GM19463 (cell line): ENCODE measurements around the gene INSRR.

Experiments used
- ATAC-seq: cut with Tn5 transposase; IDR thresholded peaks from one replicate; pipeline ENCODE4 v1.9.1; 2021; ENCODE audit warnings: mild to moderate bottlenecking, moderate library complexity; ENCODE audit not compliant: unreplicated experiment

INSRR gene

DNA sequence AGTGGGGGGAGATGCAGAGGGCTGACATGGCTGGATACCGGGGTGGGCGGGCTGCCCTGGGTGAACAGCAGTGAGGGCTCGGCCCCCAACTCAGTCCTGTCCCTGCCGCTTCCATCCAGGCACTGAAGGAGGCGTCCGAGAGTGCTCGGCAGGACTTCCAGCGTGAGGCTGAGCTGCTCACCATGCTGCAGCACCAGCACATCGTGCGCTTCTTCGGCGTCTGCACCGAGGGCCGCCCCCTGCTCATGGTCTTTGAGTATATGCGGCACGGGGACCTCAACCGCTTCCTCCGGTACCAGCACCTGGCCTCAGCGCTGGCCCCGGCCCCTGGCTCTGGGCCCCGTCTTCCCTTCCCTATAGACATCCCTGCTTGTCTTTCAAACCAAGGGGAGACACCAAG is 17.4 kb upstream of the INSRR start:
- no peak for ATAC-seq

DNA sequence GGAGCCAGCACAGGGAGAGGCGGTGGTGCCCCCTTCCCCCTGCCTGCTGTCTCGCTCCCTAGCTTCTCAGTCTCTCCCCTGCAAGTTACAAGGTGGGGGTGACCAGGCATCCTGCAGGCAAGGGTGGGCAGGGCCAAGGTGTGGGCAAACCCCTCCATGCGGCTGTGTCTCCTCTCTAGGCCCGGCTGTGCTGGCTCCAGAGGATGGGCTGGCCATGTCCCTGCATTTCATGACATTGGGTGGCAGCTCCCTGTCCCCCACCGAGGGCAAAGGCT is 16.4 kb upstream of the INSRR start:
- ATAC-seq: no peak

DNA sequence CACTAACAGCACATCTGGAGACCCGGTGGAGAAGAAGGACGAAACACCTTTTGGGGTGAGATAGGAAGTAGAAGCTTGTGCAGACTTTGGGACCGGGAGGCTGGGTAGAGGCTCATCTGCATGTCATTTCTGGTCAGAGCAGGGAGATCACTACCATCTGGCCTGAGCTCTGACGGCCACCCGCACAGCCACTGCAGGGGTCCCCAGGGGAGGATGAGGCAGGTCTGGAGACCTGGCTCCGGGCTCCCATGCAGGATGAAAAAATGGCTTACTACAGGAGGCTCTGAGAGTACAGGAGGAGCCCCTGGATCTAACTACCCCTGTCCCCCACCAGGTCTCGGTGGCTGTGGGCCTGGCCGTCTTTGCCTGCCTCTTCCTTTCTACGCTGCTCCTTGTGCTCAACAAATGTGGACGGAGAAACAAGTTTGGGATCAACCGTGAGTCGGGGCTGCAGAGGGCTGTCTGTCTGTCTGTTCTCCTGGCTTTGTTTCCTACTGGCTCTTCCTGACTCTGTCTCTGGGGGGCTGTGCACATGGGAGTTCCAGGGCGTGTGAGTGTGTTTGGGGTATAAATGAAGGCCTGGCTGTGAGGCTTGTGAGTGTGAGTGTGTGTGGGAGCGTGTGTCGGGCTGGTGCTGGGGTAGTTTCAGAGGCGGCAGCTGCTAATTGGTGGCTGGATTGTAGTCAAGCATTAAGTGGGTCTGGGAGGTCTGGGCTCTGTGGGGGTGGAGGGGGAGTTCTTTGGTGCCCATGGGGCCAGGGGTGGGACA is 15.8 kb upstream of the INSRR start:
- ATAC-seq: no peak

DNA sequence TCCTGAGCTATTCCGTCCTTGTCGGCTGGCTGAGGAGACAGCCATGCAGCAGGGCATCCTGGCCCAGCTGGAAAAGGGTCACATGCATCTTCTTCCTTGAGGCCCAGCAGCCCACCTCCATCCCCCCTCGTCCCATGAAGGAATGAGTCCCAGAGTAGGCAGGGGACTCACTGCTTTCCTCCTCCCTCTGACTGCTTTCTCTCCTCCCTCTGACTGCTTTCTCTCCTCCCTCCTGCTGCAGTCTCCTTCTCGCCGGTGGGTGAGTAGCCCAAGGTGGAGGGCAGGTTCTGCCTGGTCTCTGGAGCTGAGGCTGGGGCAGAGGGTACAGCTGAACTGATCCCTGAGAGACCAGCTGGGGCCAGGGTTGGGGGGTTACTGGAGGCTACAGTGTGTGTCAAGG is 15.2 kb upstream of the INSRR start:
- no peak for ATAC-seq

DNA sequence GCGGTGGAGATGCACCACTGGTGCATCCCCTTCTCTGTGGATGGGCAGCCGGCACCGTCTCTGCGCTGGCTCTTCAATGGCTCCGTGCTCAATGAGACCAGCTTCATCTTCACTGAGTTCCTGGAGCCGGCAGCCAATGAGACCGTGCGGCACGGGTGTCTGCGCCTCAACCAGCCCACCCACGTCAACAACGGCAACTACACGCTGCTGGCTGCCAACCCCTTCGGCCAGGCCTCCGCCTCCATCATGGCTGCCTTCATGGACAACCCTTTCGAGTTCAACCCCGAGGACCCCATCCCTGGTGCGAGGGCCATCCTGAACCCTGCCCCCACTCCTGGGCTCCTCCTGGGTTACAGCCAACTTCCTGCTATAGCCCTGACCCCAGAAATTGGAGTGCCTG is 14.7 kb upstream of the INSRR start:
- no peak for ATAC-seq

DNA sequence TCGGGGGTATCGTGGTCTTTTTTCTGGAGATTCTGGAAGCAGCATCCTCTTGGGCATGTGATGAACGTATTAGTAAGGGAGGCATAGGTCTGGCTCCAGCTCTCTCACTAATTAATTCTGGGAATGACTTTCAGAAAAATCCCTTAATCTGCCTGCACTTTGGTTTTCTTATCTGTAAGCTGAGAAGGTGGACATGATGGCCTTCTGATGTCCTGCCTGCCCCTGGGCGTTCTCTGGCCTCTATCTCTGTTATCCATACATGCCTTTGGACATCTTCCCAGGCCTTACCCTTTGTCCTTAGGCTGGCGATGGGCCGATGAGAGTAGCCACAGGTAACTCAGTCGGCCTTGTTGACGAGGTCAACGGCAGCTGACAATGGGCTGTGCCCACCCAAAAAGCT is 10.5 kb upstream of the INSRR start:
- no peak for ATAC-seq

DNA sequence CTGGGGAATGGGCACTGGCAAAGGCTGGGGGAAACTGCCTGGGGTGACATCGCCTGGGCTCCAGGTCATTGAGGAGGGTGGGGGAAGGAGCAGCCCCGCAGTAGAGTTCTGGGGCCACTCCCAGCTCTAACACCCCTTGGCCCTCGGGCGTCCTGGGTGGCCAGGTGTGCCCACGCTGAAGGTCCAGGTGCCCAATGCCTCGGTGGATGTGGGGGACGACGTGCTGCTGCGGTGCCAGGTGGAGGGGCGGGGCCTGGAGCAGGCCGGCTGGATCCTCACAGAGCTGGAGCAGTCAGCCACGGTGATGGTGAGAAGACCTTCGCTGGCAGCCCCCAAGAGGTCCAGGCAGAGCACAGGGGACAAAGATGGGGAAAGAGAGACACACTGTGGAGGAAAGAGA is 9.4 kb upstream of the INSRR start:
- ATAC-seq: no peak

DNA sequence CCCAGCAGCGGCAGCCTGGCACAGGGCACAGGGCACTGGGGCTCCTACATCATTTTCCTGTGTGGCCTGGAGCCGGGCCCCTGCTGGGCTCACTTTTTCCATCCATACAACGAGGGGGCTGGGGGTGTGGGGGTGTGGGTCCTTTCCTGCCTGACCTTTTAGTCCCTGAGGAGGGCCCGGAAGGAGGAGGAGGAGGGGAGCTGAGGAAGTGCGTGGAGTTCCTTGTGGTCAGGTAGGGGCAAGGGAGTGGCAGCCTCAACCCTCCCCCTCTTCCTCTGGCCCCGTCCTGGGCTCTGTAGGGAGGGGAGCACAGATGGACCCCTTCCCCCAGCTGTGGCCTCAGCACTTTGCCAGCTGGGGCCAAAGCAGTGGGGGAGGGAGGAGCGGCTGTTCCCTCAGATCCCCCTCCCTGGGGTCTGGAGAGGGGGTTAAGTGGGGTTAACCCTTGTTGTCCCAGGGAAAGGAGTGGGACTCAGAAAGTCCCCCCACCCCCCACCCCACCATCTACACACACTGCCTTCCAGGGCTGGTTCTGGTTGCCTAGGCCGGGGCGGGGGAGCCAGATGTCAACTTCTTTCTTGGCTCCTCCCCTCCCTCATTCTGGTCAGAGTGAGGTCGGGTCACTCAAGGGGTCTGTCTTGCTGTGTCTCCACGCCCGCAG is 7.5 kb upstream of the INSRR start:
- no peak for ATAC-seq

DNA sequence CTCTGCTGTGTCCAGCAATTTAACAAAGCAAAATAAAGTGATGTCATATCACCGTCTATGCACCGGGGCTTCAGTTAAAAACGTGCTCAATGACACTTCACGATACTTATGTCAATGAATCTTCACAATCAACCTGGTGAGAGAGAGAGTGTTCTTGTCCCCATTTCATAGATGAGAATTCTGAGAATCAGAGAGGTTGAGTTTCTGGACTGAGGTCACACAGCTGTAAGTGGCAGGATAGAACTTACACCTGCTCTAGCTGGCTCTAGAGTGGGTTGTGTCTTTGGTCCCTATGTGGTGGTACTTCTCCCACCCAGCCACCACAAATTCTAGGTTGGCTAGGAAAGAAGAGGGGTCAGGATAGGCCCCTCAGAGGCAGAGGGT is 6.9 kb upstream of the INSRR start:
- no peak for ATAC-seq

DNA sequence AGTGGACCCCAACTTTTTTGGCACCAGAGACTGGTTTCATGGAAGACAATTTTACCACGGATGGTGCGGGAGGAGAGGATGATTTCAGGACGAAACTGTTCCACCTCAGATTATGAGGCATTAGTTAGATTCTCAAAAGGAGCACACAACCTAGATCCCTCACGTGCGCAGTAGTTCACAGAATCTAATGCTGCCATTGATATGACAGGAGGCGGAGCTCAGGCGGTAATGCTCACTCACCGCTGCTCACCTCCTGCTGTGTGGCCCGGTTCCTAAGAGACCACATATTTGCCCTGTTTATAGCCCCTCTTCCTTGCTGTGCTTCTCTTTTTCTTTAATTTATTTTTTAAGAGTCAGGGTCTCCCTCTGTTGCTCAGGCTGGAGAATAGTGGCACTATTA is 6.3 kb upstream of the INSRR start:
- no peak for ATAC-seq

DNA sequence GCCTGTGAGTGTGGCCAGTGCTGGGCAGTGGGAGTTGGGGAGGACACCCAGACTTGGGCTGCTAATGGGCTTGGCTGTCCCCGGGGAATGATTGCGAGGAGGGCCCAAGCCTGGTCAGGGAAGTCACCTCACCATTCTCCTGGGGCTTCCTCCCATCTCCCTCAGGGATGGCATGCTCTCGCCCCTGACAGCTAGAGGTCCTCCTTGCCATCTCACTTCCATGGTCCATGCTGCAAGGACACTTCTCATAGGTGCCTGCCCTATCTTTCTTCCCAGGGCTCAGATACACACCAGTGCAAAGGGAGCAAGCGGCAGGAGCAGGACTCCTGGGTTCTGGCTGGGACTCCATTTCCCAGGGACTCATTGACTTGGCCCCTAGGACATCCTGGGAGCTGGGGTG is 5.9 kb upstream of the INSRR start:
- ATAC-seq: no peak

DNA sequence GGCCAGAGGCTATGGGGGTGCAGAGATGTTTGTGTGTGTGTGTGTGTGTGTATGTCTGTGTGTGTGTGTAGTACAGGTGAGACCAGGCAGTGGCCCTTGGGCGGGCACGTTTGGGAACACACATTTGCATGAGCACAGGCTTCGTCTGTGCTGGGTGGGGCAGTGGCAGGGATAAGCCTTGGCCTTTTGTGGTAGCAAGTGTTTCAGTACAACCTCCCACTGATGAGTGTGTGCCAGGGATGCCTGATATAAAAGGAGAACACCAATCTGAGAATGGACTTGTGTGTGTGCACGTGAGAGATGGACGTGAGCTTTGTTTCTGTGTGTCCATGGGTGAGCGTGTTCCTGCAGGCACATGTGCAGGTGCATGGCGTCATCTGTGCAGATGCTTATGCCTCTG is 4.7 kb upstream of the INSRR start:
- ATAC-seq: no peak

DNA sequence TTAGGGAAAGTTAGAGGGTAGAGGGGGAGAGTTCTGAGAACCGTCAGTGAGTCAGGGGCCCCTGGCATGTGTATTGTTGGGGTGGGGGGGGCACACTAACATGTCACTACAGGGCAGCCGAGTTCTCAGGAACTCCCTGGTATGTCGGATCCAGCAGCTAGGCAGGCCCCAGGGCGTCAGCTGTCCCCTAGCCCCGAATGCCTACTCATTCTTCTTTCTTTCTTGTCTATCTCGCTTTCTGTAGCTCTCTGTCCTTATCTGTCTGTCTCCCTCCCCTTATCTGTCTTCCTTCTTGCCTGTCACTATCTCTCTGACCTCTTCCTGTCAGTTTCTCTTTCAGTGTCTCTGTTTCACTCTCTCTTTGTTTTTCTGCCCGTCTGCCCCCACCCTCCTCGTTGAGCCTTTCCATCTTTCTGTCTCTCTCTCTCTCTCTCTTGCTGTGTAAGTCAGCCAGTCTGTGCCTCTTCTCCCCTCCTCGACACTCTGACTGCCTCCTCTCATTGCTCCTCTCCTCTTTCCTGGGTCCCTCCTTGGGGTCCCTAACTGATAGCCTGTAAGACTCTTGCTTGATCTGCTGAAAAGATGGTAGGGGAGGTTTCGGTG is 4.2 kb upstream of the INSRR start:
- ATAC-seq: no peak

DNA sequence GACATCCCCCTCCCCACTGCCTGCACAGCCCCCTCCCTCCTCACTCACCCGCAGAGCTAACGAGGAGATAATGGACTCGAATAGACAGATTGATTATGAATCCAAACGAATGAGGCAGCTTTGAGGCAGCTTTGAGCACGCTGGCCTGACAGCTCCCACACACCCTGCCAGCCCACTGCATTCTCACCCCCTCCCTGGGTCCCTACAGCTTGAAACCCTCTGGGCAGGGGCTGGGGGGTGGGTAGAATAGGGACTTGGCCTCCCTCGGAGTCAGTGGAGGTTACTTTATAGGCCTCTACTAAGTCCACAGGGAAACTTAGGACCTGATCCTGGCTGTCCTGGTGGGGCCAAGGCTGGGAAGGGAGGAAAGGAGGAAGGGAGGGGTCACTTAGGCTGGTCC is 3.7 kb upstream of the INSRR start:
- no peak for ATAC-seq

DNA sequence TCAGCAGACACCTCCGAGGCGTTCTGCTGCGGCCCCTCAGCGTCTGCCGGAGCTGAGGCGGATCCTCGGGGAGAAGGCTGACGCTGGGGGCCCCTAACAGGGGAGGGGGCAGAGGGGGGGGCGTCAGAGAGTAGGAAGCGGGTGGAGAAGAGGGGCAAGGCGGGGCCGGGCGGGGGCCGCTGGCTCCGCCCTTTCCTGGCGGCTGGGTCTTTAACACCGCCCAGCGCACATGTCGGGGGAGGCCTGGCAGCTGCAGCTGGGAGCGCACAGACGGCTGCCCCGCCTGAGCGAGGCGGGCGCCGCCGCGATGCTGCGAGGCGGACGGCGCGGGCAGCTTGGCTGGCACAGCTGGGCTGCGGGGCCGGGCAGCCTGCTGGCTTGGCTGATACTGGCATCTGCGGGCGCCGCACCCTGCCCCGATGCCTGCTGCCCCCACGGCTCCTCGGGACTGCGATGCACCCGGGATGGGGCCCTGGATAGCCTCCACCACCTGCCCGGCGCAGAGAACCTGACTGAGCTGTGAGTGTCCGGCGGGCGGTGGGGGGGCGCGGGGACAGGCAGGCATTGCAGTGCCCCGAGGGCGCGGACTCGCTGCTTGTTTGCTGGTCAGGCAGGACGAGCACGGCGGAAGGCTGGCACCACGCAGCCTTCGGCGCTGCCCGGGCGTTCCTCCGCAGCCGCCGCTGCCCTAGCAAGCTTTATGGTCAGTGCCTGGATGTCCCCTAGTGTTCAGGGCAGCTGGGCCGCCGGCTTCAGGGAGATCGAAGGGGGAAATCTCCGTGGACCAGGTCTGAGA is 1.9 kb upstream of the INSRR start, which contains the start of gene NTRK1:
Gene NTRK1 (plus strand): TSS at position 238 of the 796 bp plus-strand sequence. CDS start 70 bp downstream, at position 308.
- peak; percentile 52 for ATAC-seq

DNA sequence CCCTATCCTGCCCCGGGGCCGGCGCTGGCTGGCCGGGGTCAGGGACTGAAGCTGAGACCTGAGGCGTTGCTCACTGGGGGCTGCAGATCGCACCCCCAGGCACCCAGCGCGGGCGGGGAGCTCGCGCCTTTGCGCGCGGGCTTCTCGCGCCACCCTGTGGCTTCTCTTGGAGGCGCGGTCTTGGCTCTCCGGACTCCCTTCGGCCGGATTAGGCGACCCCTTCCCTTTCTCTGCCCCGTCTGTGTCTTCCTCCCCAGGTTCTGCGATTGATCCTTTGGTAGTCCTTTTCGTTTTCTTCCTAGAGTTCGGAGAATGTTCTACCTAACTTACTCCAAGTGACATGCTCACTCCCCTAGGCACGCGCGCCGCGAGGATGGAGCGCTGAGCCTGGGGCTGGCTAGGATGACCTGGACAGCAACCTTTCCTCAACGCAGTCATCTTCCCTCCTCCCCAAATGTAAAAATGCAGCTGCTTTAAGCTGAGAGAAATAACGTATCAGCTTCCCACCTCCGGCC is 1.3 kb upstream of the INSRR start:
- no peak for ATAC-seq

DNA sequence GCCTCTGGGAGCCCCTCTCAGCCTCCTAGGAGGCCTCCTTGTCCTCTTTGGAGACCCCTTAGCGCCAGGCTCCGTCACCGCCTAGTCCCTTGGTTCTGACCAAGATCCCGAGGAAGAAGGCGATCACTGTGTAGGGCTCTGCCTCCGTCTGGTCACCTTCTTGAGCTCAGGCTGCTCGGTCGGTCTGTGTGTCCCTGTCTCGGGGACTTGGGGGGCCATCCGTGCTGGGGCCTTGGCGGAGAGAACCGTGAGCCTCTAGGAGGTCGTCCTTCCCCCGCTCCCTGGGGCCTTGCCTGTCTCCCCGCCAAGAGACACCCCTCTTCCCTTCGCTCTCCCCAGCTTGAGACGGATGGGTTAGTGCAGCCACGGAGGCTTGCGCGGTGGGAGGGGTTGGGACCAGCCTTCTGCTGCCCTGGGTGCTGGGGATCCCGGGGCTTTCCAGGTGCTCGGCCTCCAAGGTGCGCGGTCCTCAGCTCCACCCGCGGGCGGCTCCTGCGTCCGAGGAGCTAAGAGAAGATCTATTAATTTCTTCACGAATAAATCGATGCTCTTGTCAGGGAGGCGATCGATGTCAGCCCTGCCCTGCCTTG is 701 bp upstream of the INSRR start:
- ATAC-seq: no peak

DNA sequence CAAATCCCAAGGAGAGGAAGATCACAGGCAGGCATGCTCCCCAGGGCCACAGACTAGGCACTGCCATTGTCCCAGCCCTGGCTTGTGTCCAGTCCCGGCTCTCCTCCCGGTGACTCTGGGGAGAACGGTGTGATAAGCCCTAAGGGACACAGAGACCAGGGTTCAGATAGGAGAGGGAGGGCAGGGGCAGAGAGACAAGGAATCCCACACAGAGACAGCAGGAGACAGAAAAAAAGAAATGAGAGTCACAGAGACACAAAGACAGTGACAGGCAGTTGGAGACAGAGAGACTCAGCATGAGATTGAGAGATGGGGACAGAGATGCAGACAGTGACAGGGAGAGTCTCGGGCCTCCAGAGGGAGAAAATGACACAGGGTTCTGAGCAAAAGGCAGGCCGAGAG is 361 bp downstream of the INSRR start:
- ATAC-seq: no peak

DNA sequence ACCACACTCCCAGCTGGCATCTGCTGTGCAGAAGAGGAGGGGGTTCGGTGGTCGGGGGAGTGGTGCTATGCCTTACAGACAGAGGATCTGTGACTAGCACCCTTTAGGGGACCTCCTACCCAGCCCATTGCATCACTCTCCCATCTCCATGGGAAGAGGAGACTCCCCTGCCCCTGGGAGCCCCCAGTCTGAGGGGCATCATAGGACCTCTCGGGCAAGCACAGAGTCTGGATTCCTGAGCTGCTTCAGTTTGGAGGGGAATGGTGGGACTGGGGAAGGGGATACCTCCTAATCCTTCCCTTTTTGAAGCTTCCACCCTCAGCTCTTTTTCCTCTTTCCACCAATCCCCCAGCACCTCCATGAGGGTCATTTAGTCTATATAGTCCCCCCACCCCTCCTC is 1.4 kb downstream of the INSRR start:
- no peak for ATAC-seq

DNA sequence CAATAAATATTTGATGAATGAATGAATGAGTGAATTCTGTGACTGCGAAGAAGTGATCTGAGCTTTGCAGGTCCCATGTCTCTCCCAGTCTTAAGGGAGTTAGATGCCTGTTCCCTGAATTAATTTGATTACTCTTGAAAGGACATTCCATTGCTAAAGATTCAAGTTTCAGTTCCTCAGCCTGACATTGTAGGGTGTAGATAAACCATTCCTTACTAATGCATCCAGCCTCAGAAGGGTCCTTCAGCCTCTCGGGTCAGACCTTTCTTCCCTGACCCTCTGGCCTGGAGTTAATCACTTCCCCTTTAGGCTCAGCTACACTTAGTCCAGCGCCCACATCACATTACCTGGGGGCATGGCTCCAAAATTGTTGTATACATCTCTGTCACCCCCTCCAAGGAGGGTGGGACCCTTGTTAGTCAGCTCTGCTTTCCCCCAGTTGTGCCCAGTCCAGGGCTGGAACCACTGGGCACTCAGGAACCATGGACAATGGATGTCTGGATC is 2.6 kb downstream of the INSRR start:
- no peak for ATAC-seq

DNA sequence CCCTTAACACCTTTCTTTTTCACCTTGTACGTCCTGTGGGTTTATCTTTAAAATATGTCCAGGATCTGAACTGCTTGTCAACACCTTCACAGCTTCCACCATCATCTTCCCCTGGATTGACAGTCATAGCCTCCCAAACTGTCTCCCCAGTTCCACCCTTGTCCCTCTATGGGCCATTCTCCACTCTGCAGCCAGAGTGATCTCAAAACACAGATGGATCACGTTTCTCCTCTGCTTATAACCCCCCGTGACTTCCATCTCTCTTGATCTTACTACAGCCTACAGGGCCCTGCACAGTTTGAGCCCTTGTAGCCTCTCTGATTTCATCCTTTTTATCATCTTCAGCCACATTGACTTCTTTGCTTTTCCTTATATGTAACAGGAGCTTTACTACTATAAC is 4.3 kb downstream of the INSRR start:
- no peak for ATAC-seq
